HUES48 (cell line): ENCODE measurements around the gene PDIA6.
"Not testable (repeated sequence)": the region's sequence is repeated elsewhere in the genome, so short reads cannot be mapped to it uniquely, and the experiment has no call there.

Experiments used
- H3K27ac ChIP-seq: one replicate; pipeline ENCODE4 v1.7.0; 2013; ENCODE audit warnings: low read depth, low read length, inconsistent platforms
- H3K27me3 ChIP-seq: 2 replicates; pipeline ENCODE4 v1.6.1; 2013; ENCODE audit warnings: mild to moderate bottlenecking, low read length; ENCODE audit not compliant: control insufficient read depth, insufficient read depth
- H3K36me3 ChIP-seq: 2 replicates; pipeline ENCODE4 v1.6.1; 2013; ENCODE audit warnings: low read length; ENCODE audit not compliant: control insufficient read depth, insufficient read depth
- H3K4me1 ChIP-seq: 2 replicates; pipeline ENCODE4 v1.6.1; 2013; ENCODE audit warnings: mild to moderate bottlenecking, low read length; ENCODE audit not compliant: control insufficient read depth, insufficient read depth
- H3K4me3 ChIP-seq: 2 replicates; pipeline ENCODE4 v1.5.1; 2013; ENCODE audit warnings: mild to moderate bottlenecking, low read depth, low read length
- H3K9ac ChIP-seq: 2 replicates; pipeline ENCODE4 v1.6.1; 2013; ENCODE audit warnings: mild to moderate bottlenecking, low read depth, low read length, moderate library complexity
- H3K9me3 ChIP-seq: 2 replicates; pipeline ENCODE4 v1.6.1; 2013; ENCODE audit warnings: low read length; ENCODE audit not compliant: control insufficient read depth, insufficient read depth

PDIA6 gene

GRCh38 chr2:10790228-10790973 is 22.2 kb downstream of the PDIA6 start:
- no peak overlapping the region for H3K9ac ChIP-seq
- H3K36me3 ChIP-seq: peaks cover 94% of the 10 kb centered on the region
- no peak overlapping the region for H3K27ac ChIP-seq
- no peaks in the 10 kb centered on the region for H3K9me3 ChIP-seq
- no peaks in the 10 kb centered on the region for H3K4me1 ChIP-seq
- no peaks in the 10 kb centered on the region for H3K27me3 ChIP-seq
- no peak overlapping the region for H3K4me3 ChIP-seq

GRCh38 chr2:10788855-10789254 is 23.7 kb downstream of the PDIA6 start:
- H3K4me1 ChIP-seq: no peaks in the 10 kb centered on the region
- no peak overlapping the region for H3K9ac ChIP-seq
- no peak overlapping the region for H3K4me3 ChIP-seq
- no peaks in the 10 kb centered on the region for H3K9me3 ChIP-seq
- no peak overlapping the region for H3K27ac ChIP-seq
- H3K36me3 ChIP-seq: peaks cover 97% of the 10 kb centered on the region
- H3K27me3 ChIP-seq: no peaks in the 10 kb centered on the region

GRCh38 chr2:10787176-10787968 is 25.2 kb downstream of the PDIA6 start:
- peaks cover 96% of the 10 kb centered on the region for H3K36me3 ChIP-seq
- H3K9ac ChIP-seq: no peak overlapping the region
- H3K4me3 ChIP-seq: no peak overlapping the region
- no peaks in the 10 kb centered on the region for H3K9me3 ChIP-seq
- H3K4me1 ChIP-seq: no peaks in the 10 kb centered on the region
- H3K27me3 ChIP-seq: no peaks in the 10 kb centered on the region
- no peak overlapping the region for H3K27ac ChIP-seq

- Histone ChIP-seq H3K36me3 (peaks cover 96% of the 10 kb centered on the region), H3K27me3 (no peaks in the 10 kb centered on the region), H3K4me1 (no peaks in the 10 kb centered on the region), H3K4me3 (no peak overlapping the region), H3K9ac (no peak overlapping the region), H3K27ac (no peak overlapping the region), H3K9me3 (no peaks in the 10 kb centered on the region)
Measured at GRCh38 chr2:10786240-10786982, 26.2 kb downstream of the PDIA6 start.

- Histone ChIP-seq H3K27me3 (no peaks in the 10 kb centered on the region), H3K4me3 (no peak overlapping the region), H3K36me3 (peaks cover 94% of the 10 kb centered on the region), H3K9ac (no peak overlapping the region), H3K9me3 (no peaks in the 10 kb centered on the region), H3K27ac (no peak overlapping the region), H3K4me1 (no peaks in the 10 kb centered on the region)
Measured at GRCh38 chr2:10785260-10785659, 27.3 kb downstream of the PDIA6 start.

GRCh38 chr2:10784719-10785118 is 27.9 kb downstream of the PDIA6 start:
- no peak overlapping the region for H3K27ac ChIP-seq
- no peaks in the 10 kb centered on the region for H3K9me3 ChIP-seq
- no peak overlapping the region for H3K9ac ChIP-seq
- H3K36me3 ChIP-seq: peaks cover 94% of the 10 kb centered on the region
- H3K4me1 ChIP-seq: no peaks in the 10 kb centered on the region
- no peaks in the 10 kb centered on the region for H3K27me3 ChIP-seq
- H3K4me3 ChIP-seq: no peak overlapping the region

- H3K27ac ChIP-seq: no peak overlapping the region
- H3K4me1 ChIP-seq: no peaks in the 10 kb centered on the region
- H3K9ac ChIP-seq: no peak overlapping the region
- H3K9me3 ChIP-seq: no peaks in the 10 kb centered on the region
- H3K27me3 ChIP-seq: no peaks in the 10 kb centered on the region
- no peak overlapping the region for H3K4me3 ChIP-seq
- H3K36me3 ChIP-seq: peaks cover 89% of the 10 kb centered on the region
Measured at GRCh38 chr2:10783421-10783820, 29.2 kb downstream of the PDIA6 start.

- Histone ChIP-seq H3K9me3 (no peaks in the 10 kb centered on the region), H3K4me3 (no peak overlapping the region), H3K27me3 (no peaks in the 10 kb centered on the region), H3K9ac (no peak overlapping the region), H3K36me3 (peaks cover 74% of the 10 kb centered on the region), H3K4me1 (no peaks in the 10 kb centered on the region), H3K27ac (no peak overlapping the region)
Measured at GRCh38 chr2:10781746-10782145, 30.8 kb downstream of the PDIA6 start.

GRCh38 chr2:10780821-10781220 is 31.8 kb downstream of the PDIA6 start:
- not testable (repeated sequence) for H3K27me3 ChIP-seq, H3K4me1 ChIP-seq, H3K4me3 ChIP-seq, H3K9ac ChIP-seq, H3K27ac ChIP-seq, H3K9me3 ChIP-seq
- peaks cover 67% of the 10 kb centered on the region for H3K36me3 ChIP-seq

GRCh38 chr2:10780491-10780820 is 32.1 kb downstream of the PDIA6 start:
- no peak overlapping the region for H3K4me3 ChIP-seq
- H3K27me3 ChIP-seq: no peaks in the 10 kb centered on the region
- H3K9ac ChIP-seq: no peak overlapping the region
- peaks cover 63% of the 10 kb centered on the region for H3K36me3 ChIP-seq
- no peak overlapping the region for H3K27ac ChIP-seq
- H3K9me3 ChIP-seq: no peaks in the 10 kb centered on the region
- no peaks in the 10 kb centered on the region for H3K4me1 ChIP-seq
